ENCODE measurements around the gene C12orf57. TPM values are rescaled to one million over a fixed set of nuclear protein-coding genes. Genes with fewer than 3 reads are reported as not detected.

C12orf57 gene
- total and polyA plus RNA-seq, 2 of the 13 experiments (the other 11 are each of a cell fraction or from before 2014, with no cell fraction given) = 84.0 to 287 TPM

GRCh38 chr12:6916426-6917200, 27.2 kb upstream of the C12orf57 start:
- Histone ChIP-seq H3K27ac (ENCODE audit: extremely low read length, insufficient read depth, low read length) (no peak overlapping the region), H3K9ac (ENCODE audit: insufficient read depth, low read depth, low read length) (no peak overlapping the region), H2AFZ (ENCODE audit: low read length) (no peak overlapping the region), H3K4me3 (replicated peaks in 1 of 3; ENCODE audit: insufficient read depth in 1 of 3, low read depth in 2 of 3, low read length in 3 of 3) (no peak overlapping the region; a peak in 1 of 6 replicates), H4K20me1 (ENCODE audit: insufficient read depth, low read length) (no peaks in the 10 kb centered on the region), H3K79me2 (ENCODE audit: insufficient read depth, low read length) (peaks cover 17% of the 10 kb centered on the region), H3K27me3 (ENCODE audit: control insufficient read depth in 1 of 2, insufficient read depth in 2 of 2, low read length in 2 of 2) (no peaks in the 10 kb centered on the region), H3K36me3 (replicated peaks in 1 of 2; ENCODE audit: control insufficient read depth in 1 of 2, insufficient read depth in 2 of 2, low read length in 2 of 2) (peaks cover 5 to 29% of the 10 kb centered on the region in 2 experiments; a peak in 3 of 5 replicates), H3K9me3 (ENCODE audit: low read length) (no peaks in the 10 kb centered on the region), H3K4me2 (ENCODE audit: low read depth, low read length) (peak overlapping the region; percentile 4; the same call in 1 of the 2 replicates), H3K4me1 (ENCODE audit: insufficient read depth, low read length) (peaks cover 39% of the 10 kb centered on the region)
- DNase-seq (ENCODE audit: low spot score) (no peak), FAIRE-seq (no peak), ATAC-seq (no peak)
- intact Hi-C loops (cut with micrococcal nuclease; ENCODE audit: unreplicated experiment) (no loop called here), in situ Hi-C loops (cut with HindIII; ENCODE audit: extremely low pct_ligation_motif_present, low pct_unique_long_range_greater_than_20kb) (no loop called here)
- TF ChIP-seq ATF5 (CRISPR knock-in tag; IDR thresholded peaks at IDR 0.05; ENCODE audit: low read depth) = no peak
- TF ChIP-seq MAZ (IDR thresholded peaks at IDR 0.05; ENCODE audit: borderline replicate concordance, low read depth, low read length) = no peak
- TF ChIP-seq MAZ (CRISPR knock-in tag; IDR thresholded peaks at IDR 0.05; ENCODE audit: low read depth) = no peak
- no peak for TF ChIP-seq ZBTB4 (CRISPR knock-in tag; IDR thresholded peaks at IDR 0.05; ENCODE audit: borderline replicate concordance)
- POLR2A ChIA-PET = no interaction called here
- 94% methylated on average over 11 of the region's 11 CpGs for WGBS (ENCODE audit: low lambda C conversion rate)
- BruUV-seq (replicated peaks) = TSS peak; percentile 28
- CTCF ChIA-PET (ENCODE audit: low intra/inter-chr PET ratio, low total read pairs) = no interaction called here
